ENCODE measurements around the gene NFU1.
"Not testable (repeated sequence)": the region's sequence is repeated elsewhere in the genome, so short reads cannot be mapped to it uniquely, and the experiment has no call there.

NFU1 gene

DNA sequence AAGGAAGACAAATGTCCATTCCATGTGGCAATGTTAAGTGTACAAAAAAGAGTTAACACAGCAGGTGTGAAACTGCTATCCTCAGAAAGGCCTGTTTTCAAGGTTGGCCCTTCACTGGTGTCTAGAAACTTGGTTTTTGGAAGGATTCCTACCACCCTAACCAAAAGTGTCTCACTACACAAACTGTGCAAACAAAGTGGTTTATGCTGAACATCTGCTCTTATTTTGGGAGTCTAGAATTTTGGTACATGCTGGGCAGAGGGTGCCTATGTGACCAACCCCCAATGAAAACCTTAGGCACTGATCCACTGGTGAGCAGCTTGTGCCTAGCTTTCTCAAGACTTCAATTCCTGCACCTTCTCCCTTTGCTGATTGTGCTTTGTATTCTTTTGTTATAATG is 64.5 kb downstream of the NFU1 start:
- TF ChIP-seq, protein P1, sequence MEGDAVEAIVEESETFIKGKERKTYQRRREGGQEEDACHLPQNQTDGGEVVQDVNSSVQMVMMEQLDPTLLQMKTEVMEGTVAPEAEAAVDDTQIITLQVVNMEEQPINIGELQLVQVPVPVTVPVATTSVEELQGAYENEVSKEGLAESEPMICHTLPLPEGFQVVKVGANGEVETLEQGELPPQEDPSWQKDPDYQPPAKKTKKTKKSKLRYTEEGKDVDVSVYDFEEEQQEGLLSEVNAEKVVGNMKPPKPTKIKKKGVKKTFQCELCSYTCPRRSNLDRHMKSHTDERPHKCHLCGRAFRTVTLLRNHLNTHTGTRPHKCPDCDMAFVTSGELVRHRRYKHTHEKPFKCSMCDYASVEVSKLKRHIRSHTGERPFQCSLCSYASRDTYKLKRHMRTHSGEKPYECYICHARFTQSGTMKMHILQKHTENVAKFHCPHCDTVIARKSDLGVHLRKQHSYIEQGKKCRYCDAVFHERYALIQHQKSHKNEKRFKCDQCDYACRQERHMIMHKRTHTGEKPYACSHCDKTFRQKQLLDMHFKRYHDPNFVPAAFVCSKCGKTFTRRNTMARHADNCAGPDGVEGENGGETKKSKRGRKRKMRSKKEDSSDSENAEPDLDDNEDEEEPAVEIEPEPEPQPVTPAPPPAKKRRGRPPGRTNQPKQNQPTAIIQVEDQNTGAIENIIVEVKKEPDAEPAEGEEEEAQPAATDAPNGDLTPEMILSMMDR (IDR thresholded peaks at IDR 0.05; ENCODE audit: low read depth, low read length, missing control alignments): no peak
- in situ Hi-C loops (cut with HindIII; ENCODE audit: low sequenced_read_pairs): loop anchor here (10.0 kb wide), 1 partner anchor 152 kb away; no protein-coding TSS in a partner anchor
- H3K4me3 ChIP-seq (ENCODE audit: low read depth, low read length): no peak overlapping the region
- DNase-seq (ENCODE audit: low read depth): no peak

GRCh38 chr2:69369802-69370201 is 67.4 kb downstream of the NFU1 start:
- no peak for DNase-seq (ENCODE audit: low read depth)
- TF ChIP-seq, protein P1 (IDR thresholded peaks at IDR 0.05; ENCODE audit: low read depth, low read length, missing control alignments): no peak
- in situ Hi-C loops (cut with HindIII; ENCODE audit: low sequenced_read_pairs): loop anchor here (10.0 kb wide), 1 partner anchor 155 kb away; no protein-coding TSS in a partner anchor
- H3K4me3 ChIP-seq (ENCODE audit: low read depth, low read length): no peak overlapping the region

- in situ Hi-C loops (cut with HindIII; ENCODE audit: low sequenced_read_pairs): no loop called here
- no peak overlapping the region for H3K4me3 ChIP-seq (ENCODE audit: low read depth, low read length)
- TF ChIP-seq, protein P1 (IDR thresholded peaks at IDR 0.05; ENCODE audit: low read depth, low read length, missing control alignments): no peak
- no peak for DNase-seq (ENCODE audit: low read depth)
Observed at GRCh38 chr2:69368588-69368987, 68.6 kb downstream of the NFU1 start.

DNA sequence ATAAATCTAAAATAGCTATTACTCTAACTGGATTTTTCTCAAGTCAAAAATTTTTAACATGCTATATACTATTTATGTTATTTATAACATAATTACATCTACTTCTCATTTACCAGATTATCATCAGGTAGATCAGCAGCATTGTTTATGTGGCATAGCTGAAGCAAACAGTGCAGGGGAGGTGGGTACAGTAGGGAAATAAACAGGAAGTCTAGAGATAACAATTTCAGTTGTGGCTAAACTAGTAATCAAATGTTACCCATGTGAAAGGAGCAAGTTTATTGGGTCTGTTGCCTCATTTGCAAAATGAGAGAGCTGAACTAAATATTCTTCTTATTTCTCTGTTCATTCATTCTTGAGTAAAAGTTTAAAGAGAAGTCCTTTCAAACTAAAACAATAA is 77.9 kb downstream of the NFU1 start:
- H3K4me3 ChIP-seq (ENCODE audit: low read depth, low read length): no peak overlapping the region
- in situ Hi-C loops (cut with HindIII; ENCODE audit: low sequenced_read_pairs): no loop called here
- no peak for DNase-seq (ENCODE audit: low read depth)
- TF ChIP-seq, protein P1 (IDR thresholded peaks at IDR 0.05; ENCODE audit: low read depth, low read length, missing control alignments): no peak

- no peak overlapping the region for H3K4me3 ChIP-seq (ENCODE audit: low read depth, low read length)
- no peak for DNase-seq (ENCODE audit: low read depth)
- in situ Hi-C loops (cut with HindIII; ENCODE audit: low sequenced_read_pairs): no loop called here
- TF ChIP-seq, protein P1 (IDR thresholded peaks at IDR 0.05; ENCODE audit: low read depth, low read length, missing control alignments): no peak
Observed at GRCh38 chr2:69358914-69359313, 78.3 kb downstream of the NFU1 start.

DNA sequence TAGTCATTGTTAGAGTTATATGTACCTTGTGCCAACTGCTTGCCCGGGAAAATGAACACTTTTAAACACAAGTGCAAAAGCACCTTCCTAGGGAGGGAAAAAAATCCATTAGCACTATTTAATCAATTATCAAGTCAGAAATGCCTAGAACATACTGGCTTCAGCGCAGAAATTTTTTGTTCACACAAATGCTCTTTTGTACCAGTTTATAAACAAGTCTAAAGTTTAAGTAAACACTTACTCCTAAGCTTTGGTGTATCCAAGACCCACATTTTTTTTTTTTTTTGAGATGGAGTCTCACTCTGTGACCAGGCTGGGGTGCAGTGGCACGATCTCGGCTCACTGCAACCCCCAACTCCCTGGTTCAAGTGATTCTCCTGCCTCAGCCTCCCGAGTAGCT is 80.8 kb downstream of the NFU1 start:
- TF ChIP-seq, protein P1 (IDR thresholded peaks at IDR 0.05; ENCODE audit: low read depth, low read length, missing control alignments): no peak
- DNase-seq (ENCODE audit: low read depth): no peak
- in situ Hi-C loops (cut with HindIII; ENCODE audit: low sequenced_read_pairs): no loop called here
- H3K4me3 ChIP-seq (ENCODE audit: low read depth, low read length): no peak overlapping the region

- DNase-seq (ENCODE audit: low read depth); H3K4me3 ChIP-seq (ENCODE audit: low read depth, low read length); in situ Hi-C loops (cut with HindIII; ENCODE audit: low sequenced_read_pairs): not testable (repeated sequence)
Observed at GRCh38 chr2:69354976-69355375, 82.3 kb downstream of the NFU1 start.

Measured in astrocyte of the cerebellum (primary cell).